Coronary artery (tissue), 2 donors: ENCODE results near the gene SCNN1G.

Experiments
- DNase-seq: peaks from one replicate; pipeline ENCODE4 v3.0.0-alpha.2; 2017; ENCODE audit warnings: low spot score
- H3K27ac ChIP-seq, 2 donors: fragments of 200-600 bp; sonication (generic); one replicate each; pipeline ENCODE4 v1.5.1; 2016 to 2019
- H3K4me3 ChIP-seq: fragments of 200-600 bp; sonication (generic); 2 replicates; pipeline ENCODE4 v1.5.1; 2016; ENCODE audit warnings: mild to moderate bottlenecking, moderate library complexity
- CTCF ChIP-seq: fragments of 200-600 bp; sonication (generic); IDR thresholded peaks from one replicate; pipeline ENCODE4 v1.5.1; 2019; ENCODE audit warnings: antibody characterized with exemption

SCNN1G gene

DNA sequence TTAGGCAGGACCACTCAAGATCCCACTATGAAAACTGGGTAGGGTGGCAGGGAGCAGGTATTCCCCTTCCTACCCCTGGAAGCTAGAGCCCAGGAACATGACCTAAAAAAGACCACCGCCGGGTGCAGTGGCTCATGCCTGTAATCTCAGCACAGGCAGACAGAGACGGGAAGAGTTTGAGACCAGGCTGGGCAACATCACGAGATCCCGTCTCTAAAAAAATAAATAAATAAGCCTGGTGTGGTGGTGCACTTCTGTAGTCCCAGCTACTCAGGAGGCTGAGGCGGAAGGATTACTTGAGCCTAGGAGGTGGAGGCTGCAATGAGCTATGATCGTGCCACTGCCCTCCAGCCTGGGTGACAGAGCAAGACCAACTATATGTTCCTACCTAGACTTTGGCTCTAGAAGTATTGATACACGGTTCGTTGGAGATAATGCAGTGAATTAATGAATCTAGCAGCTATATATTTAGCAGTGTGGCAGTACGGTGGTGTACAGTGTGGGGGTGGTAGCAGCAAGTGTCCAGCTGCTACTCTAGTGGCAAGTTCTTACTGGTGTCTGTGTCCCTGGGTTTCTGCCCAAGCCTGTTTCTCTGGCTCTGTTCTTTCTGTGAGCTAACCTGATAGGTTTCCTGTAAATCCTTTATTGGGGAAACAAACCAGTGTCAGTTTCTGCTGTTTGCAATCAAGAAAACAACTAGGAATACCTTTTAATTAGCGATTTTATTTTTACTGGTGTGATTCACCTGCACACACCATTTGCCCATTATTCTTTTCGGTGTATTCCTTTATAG lies 30.0 kb upstream of the SCNN1G start:
- Histone ChIP-seq H3K27ac (no peak overlapping the region), H3K4me3 (no peak overlapping the region)
- DNase-seq: no peak
- TF ChIP-seq CTCF: no peak

- no peak overlapping the region for H3K4me3 ChIP-seq
- no peak for TF ChIP-seq CTCF
- no peak for DNase-seq
- no peak overlapping the region for H3K27ac ChIP-seq
Measured at GRCh38 chr16:23155445-23156049, 27.0 kb upstream of the SCNN1G start.

GRCh38 chr16:23156110-23156509 lies 26.4 kb upstream of the SCNN1G start:
- TF ChIP-seq CTCF: no peak
- DNase-seq: no peak

GRCh38 chr16:23156946-23157460 lies 25.5 kb upstream of the SCNN1G start:
- no peak for DNase-seq
- Histone ChIP-seq H3K4me3 (no peak overlapping the region), H3K27ac (no peak overlapping the region)
- TF ChIP-seq CTCF: no peak

More at GRCh38 chr16:23156110-23156509, 26.4 kb upstream of the SCNN1G start:
- no peak overlapping the region for H3K4me3 ChIP-seq
- H3K27ac ChIP-seq: no peak overlapping the region

DNA sequence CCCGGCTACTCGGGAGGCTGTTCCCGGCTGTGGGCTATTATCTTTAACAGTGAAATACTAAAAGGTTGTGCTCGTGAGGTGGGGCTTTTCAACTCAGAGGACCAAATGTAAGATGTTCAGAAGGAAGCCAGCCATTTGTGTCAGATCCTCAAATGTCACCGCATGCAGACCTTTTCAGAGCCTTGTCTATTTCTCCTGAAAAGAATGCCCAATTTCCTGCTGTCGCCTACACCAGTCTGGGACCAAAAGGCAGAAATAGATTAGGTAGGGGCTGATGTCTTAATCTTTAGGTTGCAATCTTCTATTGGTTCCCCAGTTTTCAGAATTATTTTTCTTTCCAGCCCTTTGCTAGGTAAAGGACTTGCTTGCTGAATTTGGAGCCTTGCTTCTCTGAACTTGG lies 24.4 kb upstream of the SCNN1G start:
- no peak for DNase-seq
- no peak overlapping the region for H3K27ac ChIP-seq
- no peak for TF ChIP-seq CTCF
- no peak overlapping the region for H3K4me3 ChIP-seq

DNA sequence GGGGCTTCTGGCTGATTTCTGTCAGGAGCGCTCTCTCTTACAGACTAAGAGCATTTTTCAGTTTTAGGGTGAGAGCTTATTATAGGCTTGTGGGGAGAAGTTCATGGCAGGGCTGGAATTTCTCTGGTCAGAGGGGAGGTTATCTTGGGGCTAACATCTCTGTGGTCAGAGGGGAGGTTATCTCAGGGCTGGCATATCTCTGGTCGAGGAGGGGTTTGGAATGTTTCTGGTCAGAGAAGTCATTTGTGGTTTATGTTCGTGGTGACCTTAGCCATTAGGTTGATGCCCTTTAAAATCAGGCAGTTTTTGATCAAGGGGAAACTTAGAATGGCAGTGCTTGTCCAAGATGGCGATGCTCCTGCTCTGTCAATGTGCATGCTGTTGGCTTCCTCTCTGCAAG lies 22.5 kb upstream of the SCNN1G start:
- Histone ChIP-seq H3K4me3 (no peak overlapping the region), H3K27ac (no peak overlapping the region)
- no peak for TF ChIP-seq CTCF
- DNase-seq: no peak

DNA sequence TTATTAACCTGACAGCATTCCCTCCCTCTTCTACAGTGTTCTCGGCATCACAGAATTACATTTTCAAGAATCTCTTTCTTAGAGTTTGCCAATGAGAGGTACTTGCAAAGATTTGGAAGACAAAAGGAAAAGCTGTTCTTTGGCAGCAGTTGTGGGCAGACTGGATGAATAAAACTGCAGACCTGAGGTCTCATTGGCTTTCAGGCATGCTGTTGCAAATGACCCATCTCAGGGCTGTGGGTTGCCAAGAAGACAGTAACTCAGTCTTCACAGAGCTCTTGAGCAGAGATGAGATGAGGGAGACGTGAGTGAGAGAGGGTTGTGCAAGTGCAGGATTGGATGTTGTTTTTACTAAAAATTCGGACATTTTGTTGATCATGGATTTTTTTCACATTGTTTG lies 22.0 kb upstream of the SCNN1G start:
- H3K27ac ChIP-seq: no peak overlapping the region
- H3K4me3 ChIP-seq: no peak overlapping the region
- no peak for TF ChIP-seq CTCF
- DNase-seq: no peak
